NCI-H1105 (cell line): ENCODE measurements around the gene LRFN5.
A peak's percentile ranks its signal among the peaks of the same experiment; 100 is the strongest.

Experiments
- DNase-seq: peaks from one replicate; lab custom pipeline; 2025; lab: John Stamatoyannopoulos, UW

The LRFN5 gene

GRCh38 chr14:41773536-41774279 is 167.0 kb downstream of the LRFN5 start:
- DNase-seq: no peak

DNA sequence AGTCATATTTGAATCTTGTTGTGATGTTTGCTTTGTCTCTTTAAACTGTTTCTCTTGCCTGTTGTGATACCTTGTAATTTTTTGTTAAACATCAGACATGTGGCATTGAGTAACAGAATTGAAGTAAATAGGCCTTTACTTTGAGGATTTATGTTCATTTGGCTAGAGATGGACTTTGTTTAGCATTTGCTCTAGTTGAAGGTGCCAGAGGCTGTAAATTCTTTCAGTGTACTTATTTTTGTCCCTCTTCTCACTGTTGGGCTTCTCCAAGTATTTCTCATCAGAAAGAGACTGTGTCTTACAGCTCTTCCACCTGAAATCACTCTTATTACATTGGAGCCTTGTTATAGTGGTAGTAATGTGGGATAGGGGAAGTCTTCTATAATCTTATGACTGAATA is 175.8 kb downstream of the LRFN5 start:
- no peak for DNase-seq

- DNase-seq: no peak
Observed at GRCh38 chr14:41783403-41783802, 176.7 kb downstream of the LRFN5 start.

- DNase-seq: peak; percentile 51
Observed at GRCh38 chr14:41785696-41786095, 179.0 kb downstream of the LRFN5 start.

- DNase-seq: no peak
Observed at GRCh38 chr14:41799817-41800216, 193.1 kb downstream of the LRFN5 start.

DNA sequence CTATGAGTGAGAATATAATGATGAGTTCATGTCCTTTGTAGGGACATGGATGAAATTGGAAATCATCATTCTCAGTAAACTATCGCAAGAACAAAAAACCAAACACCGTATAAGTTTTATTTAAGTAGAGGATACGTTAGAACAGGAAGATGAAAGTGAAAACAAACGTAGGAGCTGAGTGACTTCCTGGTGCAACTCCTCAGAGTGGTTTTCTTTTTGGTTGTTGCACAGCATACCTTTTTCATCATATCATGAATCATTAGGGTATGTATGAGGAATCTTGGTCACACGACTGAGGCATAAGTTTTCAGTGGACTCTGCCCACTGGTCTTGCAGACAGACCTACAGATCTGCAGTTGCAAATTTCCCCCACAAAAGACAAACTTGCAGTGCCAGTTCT is 199.0 kb downstream of the LRFN5 start:
- DNase-seq: no peak

DNA sequence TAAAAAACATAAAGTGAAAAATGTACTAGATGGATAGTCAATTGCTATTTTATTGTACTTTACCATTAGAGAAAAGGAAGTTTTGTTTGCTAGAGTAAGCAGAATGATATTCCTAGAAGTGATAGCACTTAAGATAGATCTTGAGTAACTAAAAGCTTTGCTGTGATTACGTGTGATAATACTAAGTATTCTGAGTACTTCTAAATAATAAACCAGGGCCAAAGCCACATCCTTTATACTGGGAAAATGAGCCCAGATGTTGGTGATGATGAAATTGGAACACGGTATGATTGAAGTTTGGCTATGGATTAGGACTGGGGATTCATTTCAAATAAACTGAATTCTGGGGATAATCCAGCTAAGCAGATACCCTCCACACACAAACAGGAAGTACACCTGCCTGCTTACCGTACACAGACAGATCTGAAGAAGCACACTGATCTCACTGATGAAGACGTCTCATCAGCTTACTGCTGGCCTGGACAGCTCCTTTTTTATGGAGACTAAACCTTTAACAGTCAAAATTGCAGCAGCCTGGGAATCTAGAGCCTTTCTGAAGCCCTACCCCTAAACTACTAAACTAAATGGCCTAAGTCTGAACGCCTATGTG is 199.8 kb downstream of the LRFN5 start:
- no peak for DNase-seq

GRCh38 chr14:41810362-41810761 is 203.7 kb downstream of the LRFN5 start:
- DNase-seq: no peak

GRCh38 chr14:41817626-41818025 is 210.9 kb downstream of the LRFN5 start:
- DNase-seq: no peak

DNA sequence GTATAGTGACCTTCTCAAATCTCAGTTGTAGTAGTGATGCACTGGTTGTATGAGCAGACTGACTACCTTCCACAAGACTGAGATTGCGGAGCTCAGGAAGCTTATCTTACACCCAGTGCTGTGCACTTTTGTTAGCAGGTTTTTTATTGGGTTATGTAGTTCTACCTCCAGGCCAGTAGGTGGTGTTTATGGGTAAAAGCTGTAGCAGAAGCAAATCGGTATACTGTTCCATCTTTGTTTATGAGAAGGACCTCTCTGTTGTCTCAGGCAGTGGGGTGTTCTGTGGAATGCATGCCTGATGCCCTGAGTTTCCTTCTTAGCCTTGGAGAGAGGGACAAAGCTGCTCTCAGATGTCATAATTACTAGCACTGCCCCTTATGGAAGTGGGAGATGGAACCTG is 217.8 kb downstream of the LRFN5 start:
- DNase-seq: no peak

DNA sequence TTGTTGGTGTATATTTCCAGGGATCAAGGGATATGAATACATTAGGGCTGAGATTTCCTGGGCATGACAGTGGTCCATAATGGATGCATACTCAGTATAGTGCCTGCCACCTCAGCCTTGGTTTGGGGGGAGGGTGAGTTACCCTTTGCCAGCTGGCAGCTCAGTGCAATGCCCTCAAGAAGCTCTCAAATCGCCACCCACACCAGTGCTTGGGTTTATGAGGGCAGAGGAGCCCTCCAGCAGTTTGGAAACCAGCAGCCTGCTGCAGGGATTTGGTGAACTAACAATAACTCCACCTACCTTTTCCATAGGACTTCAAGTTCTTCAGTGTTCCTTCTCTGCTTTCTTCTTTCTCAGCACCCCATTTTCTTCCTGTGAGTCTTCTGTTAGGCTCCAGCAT is 218.9 kb downstream of the LRFN5 start:
- DNase-seq: no peak

DNA sequence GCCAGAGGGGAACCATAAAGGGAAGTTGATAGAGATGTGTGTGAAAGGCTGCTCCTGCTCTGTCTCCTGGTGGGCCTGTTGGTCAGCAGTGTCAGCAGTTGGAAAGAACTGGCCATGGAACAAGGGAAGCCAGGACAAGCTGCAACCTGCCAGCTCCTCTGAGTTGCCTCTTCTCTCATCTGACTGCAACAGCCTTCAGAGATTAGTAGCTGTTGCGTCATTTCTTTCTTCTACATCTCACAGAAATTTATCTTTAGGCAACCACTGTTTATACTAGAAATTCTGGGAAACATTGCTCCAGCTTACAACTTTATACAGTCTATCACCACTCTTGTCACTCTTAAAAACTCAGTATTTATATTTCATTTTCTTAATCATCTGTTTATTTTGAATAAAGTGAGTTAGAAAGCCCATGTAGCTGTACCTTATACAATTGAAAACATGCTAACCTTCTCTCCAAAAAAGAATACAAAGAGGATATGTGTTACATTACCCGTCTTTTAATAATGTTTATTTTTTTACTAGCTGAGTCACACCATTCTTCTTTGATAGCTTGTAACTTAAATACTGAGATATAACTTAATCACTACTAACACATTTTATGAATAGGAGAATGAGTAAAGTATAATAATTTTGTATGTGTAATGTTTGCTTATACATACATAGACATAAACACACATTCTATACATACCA is 224.2 kb downstream of the LRFN5 start:
- DNase-seq: no peak

- DNase-seq: no peak
Observed at GRCh38 chr14:41839661-41840060, 233.0 kb downstream of the LRFN5 start.

GRCh38 chr14:41859336-41859735 is 252.7 kb downstream of the LRFN5 start:
- no peak for DNase-seq

- DNase-seq: no peak
Observed at GRCh38 chr14:41860586-41860985, 253.9 kb downstream of the LRFN5 start.

DNA sequence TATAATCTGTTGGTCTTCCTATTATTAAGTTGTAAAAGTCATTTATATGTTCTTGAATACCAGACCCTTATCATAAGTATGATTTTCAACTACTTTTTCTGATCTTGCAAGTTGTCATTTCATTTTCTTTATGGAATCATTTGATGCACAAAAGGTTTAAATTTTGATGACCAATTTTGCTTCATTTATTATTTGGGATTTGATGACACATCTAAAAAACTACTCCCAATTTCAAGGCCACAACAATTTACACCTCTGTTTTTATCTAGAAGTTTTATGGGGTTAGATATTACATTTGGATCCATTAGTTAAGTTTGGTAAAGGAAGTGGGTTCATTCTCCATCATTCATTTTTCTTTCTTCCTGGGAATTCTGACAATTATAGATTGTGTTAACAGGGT is 259.2 kb downstream of the LRFN5 start:
- DNase-seq: no peak

DNA sequence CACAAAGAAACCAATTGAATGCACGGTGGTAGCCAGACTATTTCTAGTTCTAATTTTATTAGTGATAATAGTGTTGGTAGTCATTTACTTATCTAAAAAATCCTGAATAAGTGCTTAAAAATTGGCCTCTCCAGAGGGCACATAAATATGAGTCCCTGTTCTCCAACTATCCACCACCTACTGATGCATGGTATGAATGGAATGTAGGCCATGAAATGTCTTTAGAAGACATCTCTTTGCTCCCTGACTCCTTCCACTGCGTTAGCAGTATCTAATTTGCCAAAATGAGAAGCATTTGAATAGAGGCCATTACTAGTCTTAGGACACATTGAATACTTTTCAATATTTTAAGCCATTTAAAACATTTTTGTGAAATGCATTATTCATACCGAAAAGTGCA is 261.7 kb downstream of the LRFN5 start:
- DNase-seq: no peak

DNA sequence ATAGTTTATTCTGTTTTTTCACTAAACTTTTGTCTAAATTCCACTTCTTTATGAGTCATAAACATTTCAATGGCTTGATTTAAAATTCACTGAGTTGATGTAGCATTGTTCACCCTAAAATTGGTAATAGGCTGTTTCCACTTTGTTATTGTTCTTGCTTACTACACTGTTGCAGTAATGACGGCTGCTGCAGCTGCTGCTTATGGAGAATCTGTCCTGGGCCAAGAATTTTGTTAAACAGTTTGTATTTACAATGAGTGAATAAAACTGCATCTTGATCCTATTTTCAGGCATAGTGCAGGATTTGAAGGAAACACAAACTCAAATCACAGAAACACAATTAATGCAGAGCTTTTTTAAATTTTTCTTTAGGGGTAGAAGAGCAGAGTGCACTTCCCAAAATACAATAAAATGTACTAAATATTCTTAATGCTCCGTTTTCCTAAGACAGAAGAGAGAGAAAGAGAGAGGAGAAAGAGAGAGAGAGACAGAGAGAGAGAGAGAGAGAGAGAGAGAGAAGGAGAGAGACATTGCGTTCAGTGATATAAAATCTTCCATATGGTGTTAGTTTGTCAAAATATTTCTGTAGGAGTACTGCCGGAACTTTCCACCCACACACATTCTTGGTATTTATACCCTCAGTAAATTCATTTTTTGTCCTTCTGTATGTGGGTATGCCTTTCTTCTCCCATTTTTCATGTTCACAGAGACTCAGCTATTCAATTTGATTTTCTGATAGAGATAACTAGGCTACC is 266.4 kb downstream of the LRFN5 start:
- no peak for DNase-seq

DNA sequence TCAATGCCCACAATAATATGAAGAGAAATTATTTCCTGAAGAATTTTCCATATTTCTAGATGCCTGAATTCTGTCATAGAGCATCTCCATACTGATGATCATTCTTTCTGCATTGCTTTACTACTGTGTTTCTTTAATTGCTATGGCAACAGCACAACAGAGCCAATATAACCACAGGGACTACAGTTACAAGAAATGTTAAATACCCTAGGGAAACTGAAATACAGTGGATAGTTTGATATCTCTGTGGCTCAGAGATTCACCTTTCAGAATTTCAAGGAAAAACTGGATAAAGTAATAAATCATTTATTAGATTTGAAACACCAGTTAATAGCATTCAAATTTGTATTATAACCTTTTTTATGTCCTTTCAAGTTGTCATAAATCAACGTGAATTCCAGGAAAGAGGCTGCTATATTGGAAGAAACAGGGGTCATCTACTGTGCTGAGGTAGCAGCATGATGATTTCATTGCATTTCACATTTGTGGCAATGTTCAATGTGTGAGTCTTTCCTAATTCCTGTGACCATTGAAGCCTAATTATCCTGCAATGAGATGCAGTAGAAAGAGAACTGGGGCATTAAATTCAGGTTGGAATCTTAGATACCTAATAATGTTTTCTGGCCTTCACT is 267.1 kb downstream of the LRFN5 start:
- no peak for DNase-seq

GRCh38 chr14:41875116-41875515 is 268.4 kb downstream of the LRFN5 start:
- no peak for DNase-seq

DNA sequence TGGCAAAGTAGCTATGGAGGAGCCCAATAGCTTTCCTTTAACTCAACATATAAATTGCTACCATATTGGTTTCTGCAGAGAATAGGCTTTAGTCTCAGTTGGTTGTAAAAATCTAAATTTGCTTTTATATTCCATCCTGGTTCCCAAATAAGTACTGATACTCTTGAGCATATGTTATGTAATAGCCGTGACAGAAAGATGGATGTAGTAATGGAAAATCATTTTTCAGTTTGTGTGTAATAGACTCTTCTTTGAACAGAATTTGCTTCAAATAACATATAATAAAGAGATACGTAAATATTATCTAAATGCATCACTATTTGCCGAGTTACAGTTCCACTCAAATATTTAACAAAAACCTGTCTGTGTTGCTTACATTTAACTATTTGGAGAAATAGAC is 271.6 kb downstream of the LRFN5 start:
- no peak for DNase-seq

DNA sequence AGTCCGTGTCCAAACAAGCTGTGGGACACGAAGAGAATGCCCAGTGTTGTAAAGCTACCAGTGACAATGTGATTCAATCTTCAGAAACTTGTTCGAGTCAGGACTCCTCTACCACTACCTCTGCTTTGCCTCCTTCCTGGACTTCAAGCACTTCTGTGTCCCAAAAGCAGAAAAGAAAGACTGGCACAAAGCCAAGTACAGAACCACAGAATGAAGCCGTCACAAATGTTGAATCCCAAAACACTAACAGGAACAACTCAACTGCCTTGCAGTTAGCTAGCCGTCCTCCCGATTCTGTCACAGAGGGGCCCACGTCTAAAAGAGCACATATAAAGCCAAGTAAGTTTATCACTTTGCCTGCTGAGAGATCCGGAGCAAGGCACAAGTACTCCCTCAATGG is 284.9 kb downstream of the LRFN5 start:
- no peak for DNase-seq
